Measurements from ENCODE around the gene GATAD2B.

Gene GATAD2B

DNA sequence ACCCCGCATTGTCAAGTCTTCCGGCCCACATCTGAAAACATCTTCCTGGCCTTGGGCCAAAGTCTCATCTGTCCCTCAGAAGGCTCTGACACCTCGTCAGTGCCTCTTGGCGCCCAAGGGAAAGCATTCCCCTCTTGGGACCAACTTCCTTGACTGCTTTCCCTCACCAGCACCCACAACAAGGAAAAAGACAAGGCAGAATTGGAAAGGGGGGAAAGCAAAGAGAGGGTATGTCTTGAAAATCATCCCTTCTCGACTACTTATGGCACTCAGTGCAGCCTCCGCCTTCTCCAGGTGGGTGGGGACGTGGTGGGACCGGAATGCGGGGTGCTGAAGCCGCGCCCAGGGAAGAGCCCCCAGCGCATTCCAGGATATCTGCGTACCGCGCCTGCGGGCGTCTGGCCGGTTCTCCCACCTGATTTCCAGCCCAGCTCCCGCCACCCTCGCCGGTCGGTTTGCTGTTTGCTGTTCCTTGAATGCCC is 41.1 kb upstream of the GATAD2B start:
- peak overlapping the region; percentile 55 for H3K4me3 ChIP-seq (ENCODE audit: insufficient read length, low read depth)
- peaks cover 42% of the 10 kb centered on the region for H3K36me3 ChIP-seq (ENCODE audit: insufficient read depth, insufficient read length, low read length)
- no peaks in the 10 kb centered on the region for H3K9me3 ChIP-seq (ENCODE audit: insufficient read depth, low read length)
- H3K27me3 ChIP-seq (ENCODE audit: insufficient read depth, insufficient read length): no peaks in the 10 kb centered on the region
- H3K9ac ChIP-seq (ENCODE audit: insufficient read length, low read depth): peak overlapping the region; percentile 91
- DNase-seq (ENCODE audit: low read depth, low spot score): peak; percentile 74
- H3K4me1 ChIP-seq (ENCODE audit: insufficient read depth, insufficient read length): peaks cover 14% of the 10 kb centered on the region
- no peak for TF ChIP-seq SUZ12 (IDR thresholded peaks at IDR 0.05; ENCODE audit: extremely low read depth, insufficient read depth, insufficient read length)
- no peak for TF ChIP-seq ZNF274 (IDR thresholded peaks at IDR 0.05; ENCODE audit: low read depth, low read length)
- no peak for TF ChIP-seq YY1 (IDR thresholded peaks at IDR 0.05; ENCODE audit: insufficient read depth, insufficient read length)

DNA sequence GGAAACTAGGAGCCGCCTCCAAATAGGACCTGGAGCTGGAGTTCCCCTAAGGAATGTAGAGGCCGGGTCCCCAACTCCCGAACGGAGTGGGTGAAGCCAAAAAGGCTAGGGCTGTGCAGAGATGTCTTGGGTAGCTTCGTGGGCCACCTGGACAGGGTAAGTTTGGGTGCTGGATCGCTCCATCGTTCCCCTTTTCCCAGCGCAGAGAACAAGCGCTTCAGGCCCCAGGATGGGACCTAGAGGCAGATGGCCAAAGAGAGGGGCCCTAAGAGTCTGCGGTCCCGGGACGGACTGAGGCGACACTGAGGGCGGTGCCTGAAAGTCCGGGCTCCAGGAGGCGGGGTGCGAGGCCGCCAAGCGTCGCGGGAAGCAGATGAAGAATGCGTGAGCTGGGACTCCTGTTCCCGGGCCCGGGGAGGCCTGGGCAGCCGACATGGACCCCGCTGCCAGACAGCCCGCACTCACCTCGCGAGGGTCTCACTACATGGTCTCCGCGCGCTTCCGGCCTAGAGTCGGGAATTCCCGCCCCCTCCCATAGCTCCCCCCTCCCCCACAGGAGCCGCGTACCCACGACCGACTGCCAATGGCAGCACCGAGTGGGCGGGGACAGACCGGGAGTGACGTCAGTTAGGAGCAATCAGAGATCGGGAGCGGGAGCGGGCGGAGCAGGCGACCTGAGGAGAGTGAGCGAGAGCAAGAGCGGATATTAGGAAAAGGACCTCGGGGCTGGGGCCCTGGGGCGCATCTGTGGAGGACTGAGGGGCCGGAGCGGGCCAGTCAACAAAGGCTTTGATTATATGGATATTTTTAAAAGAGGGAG is 40.5 kb upstream of the GATAD2B start, which contains the start of gene SLC39A1:
TSS of gene SLC39A1 (minus strand) at position 508 of the 820 bp plus-strand sequence. CDS start 822 bp downstream, outside the sequence.
- TF ChIP-seq SUZ12 (IDR thresholded peaks at IDR 0.05; ENCODE audit: extremely low read depth, insufficient read depth, insufficient read length) (no peak), ZNF274 (IDR thresholded peaks at IDR 0.05; ENCODE audit: low read depth, low read length) (no peak), YY1 (IDR thresholded peaks at IDR 0.05; ENCODE audit: insufficient read depth, insufficient read length) (no peak)
- H3K36me3 ChIP-seq (ENCODE audit: insufficient read depth, insufficient read length, low read length): peaks cover 42% of the 10 kb centered on the region
- peak within 1 kb of the TSS; percentile 99 for H3K9ac ChIP-seq (ENCODE audit: insufficient read length, low read depth)
- peak within 1 kb of the TSS; percentile 97 for H3K4me3 ChIP-seq (ENCODE audit: insufficient read length, low read depth)
- DNase-seq (ENCODE audit: low read depth, low spot score): peak; percentile 99
- peaks cover 11% of the 10 kb centered on the region for H3K4me1 ChIP-seq (ENCODE audit: insufficient read depth, insufficient read length)
- H3K27me3 ChIP-seq (ENCODE audit: insufficient read depth, insufficient read length): no peaks in the 10 kb centered on the region
- H3K9me3 ChIP-seq (ENCODE audit: insufficient read depth, low read length): no peaks in the 10 kb centered on the region

DNA sequence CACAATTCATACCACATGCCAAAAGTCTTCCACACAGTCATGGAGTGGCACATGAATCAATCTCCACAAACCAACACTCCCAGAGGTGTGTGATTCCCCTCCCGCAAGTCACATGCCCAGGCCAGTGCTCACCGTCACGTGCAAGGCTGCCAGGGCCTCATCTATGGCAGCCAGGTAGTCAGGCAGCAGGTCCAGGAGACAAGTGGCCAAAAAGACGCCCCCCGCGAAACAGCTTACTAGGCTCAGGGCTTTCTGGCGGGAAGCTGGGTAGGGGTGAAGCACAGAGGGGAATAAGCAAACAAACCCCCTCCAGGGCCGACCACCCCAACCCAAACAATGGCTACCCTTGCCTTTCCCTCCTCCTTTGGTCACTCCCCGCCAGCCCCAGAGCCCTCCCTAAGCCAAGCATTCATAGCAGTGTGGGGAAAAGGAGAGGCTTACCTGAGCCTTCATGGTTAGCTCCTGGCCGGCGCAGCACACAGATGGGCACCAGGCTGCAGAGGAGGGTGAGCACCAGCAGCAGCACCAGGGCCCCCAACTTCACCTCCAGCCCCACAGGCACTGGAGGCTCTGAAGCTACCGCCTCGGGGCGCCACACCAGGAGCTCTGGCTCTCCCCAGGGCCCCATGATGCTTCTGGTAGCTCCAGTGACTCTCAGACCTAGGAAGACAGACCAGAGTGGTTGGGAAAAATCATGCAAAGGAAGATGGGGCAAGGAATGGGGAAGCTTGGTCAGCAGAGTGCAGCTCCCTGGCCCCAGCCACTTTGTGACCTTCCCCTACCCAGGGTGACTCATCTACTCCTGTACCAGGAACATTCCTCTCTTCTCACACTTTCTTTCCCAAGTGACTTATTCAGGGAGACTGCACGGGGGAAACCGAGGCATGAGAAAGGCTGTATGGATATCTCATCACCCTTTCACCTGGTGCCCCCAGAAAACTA is 39.6 kb upstream of the GATAD2B start:
- H3K36me3 ChIP-seq (ENCODE audit: insufficient read depth, insufficient read length, low read length): peaks cover 42% of the 10 kb centered on the region
- DNase-seq (ENCODE audit: low read depth, low spot score): no peak
- no peaks in the 10 kb centered on the region for H3K9me3 ChIP-seq (ENCODE audit: insufficient read depth, low read length)
- H3K9ac ChIP-seq (ENCODE audit: insufficient read length, low read depth): peak overlapping the region; percentile 99
- peaks cover 11% of the 10 kb centered on the region for H3K4me1 ChIP-seq (ENCODE audit: insufficient read depth, insufficient read length)
- H3K4me3 ChIP-seq (ENCODE audit: insufficient read length, low read depth): peak overlapping the region; percentile 97
- TF ChIP-seq YY1 (IDR thresholded peaks at IDR 0.05; ENCODE audit: insufficient read depth, insufficient read length) (no peak), ZNF274 (IDR thresholded peaks at IDR 0.05; ENCODE audit: low read depth, low read length) (no peak), SUZ12 (IDR thresholded peaks at IDR 0.05; ENCODE audit: extremely low read depth, insufficient read depth, insufficient read length) (no peak)
- no peaks in the 10 kb centered on the region for H3K27me3 ChIP-seq (ENCODE audit: insufficient read depth, insufficient read length)

DNA sequence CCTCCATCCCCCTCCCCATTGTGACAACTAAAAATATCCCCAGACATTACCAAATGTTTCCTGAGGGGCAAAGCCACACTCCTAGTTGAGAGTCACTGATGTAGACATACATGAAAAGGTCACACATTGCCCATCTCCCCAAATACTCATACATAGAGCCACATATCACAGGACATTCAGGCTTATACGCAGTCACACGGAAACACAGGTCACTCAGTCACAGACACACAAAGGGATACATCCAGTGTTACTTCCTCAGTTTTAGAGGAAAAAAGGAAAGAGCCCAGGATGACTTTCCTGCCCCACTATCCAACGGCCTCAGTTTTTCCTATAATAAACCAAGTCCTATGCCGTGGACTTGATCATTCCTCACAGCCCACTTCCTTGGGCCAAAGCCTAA is 38.6 kb upstream of the GATAD2B start:
- DNase-seq (ENCODE audit: low read depth, low spot score): no peak
- Histone ChIP-seq H3K9ac (ENCODE audit: insufficient read length, low read depth) (peak overlapping the region; percentile 99), H3K9me3 (ENCODE audit: insufficient read depth, low read length) (no peaks in the 10 kb centered on the region), H3K27me3 (ENCODE audit: insufficient read depth, insufficient read length) (no peaks in the 10 kb centered on the region), H3K4me1 (ENCODE audit: insufficient read depth, insufficient read length) (peaks cover 17% of the 10 kb centered on the region), H3K36me3 (ENCODE audit: insufficient read depth, insufficient read length, low read length) (peaks cover 42% of the 10 kb centered on the region), H3K4me3 (ENCODE audit: insufficient read length, low read depth) (peak overlapping the region; percentile 97)
- no peak for TF ChIP-seq SUZ12 (IDR thresholded peaks at IDR 0.05; ENCODE audit: extremely low read depth, insufficient read depth, insufficient read length)
- no peak for TF ChIP-seq ZNF274 (IDR thresholded peaks at IDR 0.05; ENCODE audit: low read depth, low read length)
- TF ChIP-seq YY1 (IDR thresholded peaks at IDR 0.05; ENCODE audit: insufficient read depth, insufficient read length): no peak

DNA sequence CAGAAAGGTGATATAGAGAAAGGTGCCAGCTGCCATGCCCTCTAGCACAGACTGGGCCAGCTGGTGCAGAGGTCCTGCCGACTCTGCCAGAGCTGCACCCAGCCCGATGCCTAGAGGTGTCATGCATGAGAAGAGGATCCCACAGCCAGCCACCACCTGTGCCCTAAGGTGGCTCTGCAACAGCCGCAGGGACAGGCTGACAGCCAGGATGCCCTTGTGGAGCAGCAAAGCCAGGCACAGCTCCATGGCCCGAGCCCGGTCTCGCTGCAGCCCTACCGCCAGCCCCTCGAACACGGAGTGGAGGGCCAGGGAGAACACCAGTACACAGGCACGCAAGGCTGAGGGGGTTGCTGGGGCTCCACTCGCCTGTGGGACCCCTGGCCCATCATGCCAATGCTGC is 37.4 kb upstream of the GATAD2B start:
- no peak for DNase-seq (ENCODE audit: low read depth, low spot score)
- peaks cover 23% of the 10 kb centered on the region for H3K4me1 ChIP-seq (ENCODE audit: insufficient read depth, insufficient read length)

DNA sequence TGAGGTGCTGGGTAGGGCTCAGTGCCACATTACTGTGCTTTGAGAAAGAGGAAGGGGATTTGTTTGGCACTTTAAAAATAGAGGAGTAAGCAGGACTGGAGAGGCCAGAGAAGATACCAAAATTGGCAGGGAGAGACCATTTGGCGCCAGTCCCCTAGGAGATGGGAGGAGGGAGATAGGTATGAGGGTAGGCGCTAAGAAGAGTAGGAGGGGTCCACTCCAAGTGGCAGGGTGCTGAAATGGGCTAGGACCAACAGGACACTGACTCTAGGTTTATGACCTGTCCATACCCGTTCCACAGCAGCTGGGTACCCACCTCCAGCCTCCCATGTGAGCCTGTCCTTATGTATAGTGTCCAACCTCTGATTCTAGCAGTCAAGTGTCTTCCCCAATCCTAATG is 36.7 kb upstream of the GATAD2B start:
- DNase-seq (ENCODE audit: low read depth, low spot score): no peak
- H3K9me3 ChIP-seq (ENCODE audit: insufficient read depth, low read length): no peaks in the 10 kb centered on the region
- H3K36me3 ChIP-seq (ENCODE audit: insufficient read depth, insufficient read length, low read length): peaks cover 45% of the 10 kb centered on the region
- H3K4me1 ChIP-seq (ENCODE audit: insufficient read depth, insufficient read length): peaks cover 27% of the 10 kb centered on the region
- no peak overlapping the region for H3K9ac ChIP-seq (ENCODE audit: insufficient read length, low read depth)
- no peaks in the 10 kb centered on the region for H3K27me3 ChIP-seq (ENCODE audit: insufficient read depth, insufficient read length)
- no peak for TF ChIP-seq YY1 (IDR thresholded peaks at IDR 0.05; ENCODE audit: insufficient read depth, insufficient read length)
- TF ChIP-seq SUZ12 (IDR thresholded peaks at IDR 0.05; ENCODE audit: extremely low read depth, insufficient read depth, insufficient read length): no peak
- TF ChIP-seq ZNF274 (IDR thresholded peaks at IDR 0.05; ENCODE audit: low read depth, low read length): no peak
- no peak overlapping the region for H3K4me3 ChIP-seq (ENCODE audit: insufficient read length, low read depth)

More for the DNA sequence above, 37.4 kb upstream of the GATAD2B start:
- no peak overlapping the region for H3K4me3 ChIP-seq (ENCODE audit: insufficient read length, low read depth)
- peak overlapping the region; percentile 52 for H3K9ac ChIP-seq (ENCODE audit: insufficient read length, low read depth)
- no peaks in the 10 kb centered on the region for H3K9me3 ChIP-seq (ENCODE audit: insufficient read depth, low read length)
- no peaks in the 10 kb centered on the region for H3K27me3 ChIP-seq (ENCODE audit: insufficient read depth, insufficient read length)
- TF ChIP-seq SUZ12 (IDR thresholded peaks at IDR 0.05; ENCODE audit: extremely low read depth, insufficient read depth, insufficient read length) (no peak), YY1 (IDR thresholded peaks at IDR 0.05; ENCODE audit: insufficient read depth, insufficient read length) (no peak), ZNF274 (IDR thresholded peaks at IDR 0.05; ENCODE audit: low read depth, low read length) (no peak)
- H3K36me3 ChIP-seq (ENCODE audit: insufficient read depth, insufficient read length, low read length): peaks cover 38% of the 10 kb centered on the region

Data from NT2/D1 (cell line).